ENCODE data around the gene CYBB. TPM values are rescaled to one million over a fixed set of nuclear protein-coding genes. Genes with fewer than 3 reads are reported as not detected.

The CYBB gene
- total RNA-seq, 1 experiment from 2014 or later, result 0.23 TPM

DNA sequence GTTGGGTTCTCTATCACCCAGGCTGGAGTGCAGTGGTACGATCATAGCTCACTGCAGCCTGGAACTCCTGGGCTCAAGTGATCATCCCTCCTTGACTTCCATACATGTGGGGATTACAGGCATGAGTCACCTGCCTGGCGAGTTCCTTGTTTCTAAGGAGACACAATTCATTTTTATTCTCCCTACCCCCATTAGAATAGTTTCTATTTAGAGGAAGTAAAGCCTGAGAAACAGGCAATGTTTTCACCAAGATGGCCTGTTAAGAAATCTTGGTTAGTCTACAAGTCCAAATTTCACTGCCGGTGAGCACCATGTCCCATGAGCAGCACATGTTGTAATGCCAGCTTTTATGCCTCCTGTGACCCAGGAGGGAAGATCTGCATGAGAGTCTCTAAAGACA, 5.7 kb downstream of the CYBB start:
- no peak overlapping the region for H3K4me3 ChIP-seq (ENCODE audit: low read depth in 2 of 2, low read length in 2 of 2)
- no TSS peak for BruUV-seq (replicated peaks)
- ATAC-seq (no peak), DNase-seq (ENCODE audit: low read depth, low spot score) (no peak)
- H3K4me1 ChIP-seq (ENCODE audit: control insufficient read depth, insufficient read depth, low read length), result no peaks in the 10 kb centered on the region
- H3K9me3 ChIP-seq (ENCODE audit: control insufficient read depth, insufficient read depth, low read depth, low read length), result no peaks in the 10 kb centered on the region
- no peak overlapping the region for H3K27ac ChIP-seq (ENCODE audit: low read length)
- in situ Hi-C loops (cut with HindIII; ENCODE audit: low pct_unique_long_range_greater_than_20kb, low sequenced_read_pairs), result no loop called here
- TF ChIP-seq POLR2AphosphoS5 (IDR thresholded peaks at IDR 0.05; ENCODE audit: low read depth, low read length) (no peak), SIN3A (IDR thresholded peaks at IDR 0.05; ENCODE audit: borderline replicate concordance, insufficient read depth, low read depth, low read length) (no peak), TCF7L2 (IDR thresholded peaks at IDR 0.05; ENCODE audit: low read depth, low read length) (no peak)
- TF ChIP-seq, protein P1, sequence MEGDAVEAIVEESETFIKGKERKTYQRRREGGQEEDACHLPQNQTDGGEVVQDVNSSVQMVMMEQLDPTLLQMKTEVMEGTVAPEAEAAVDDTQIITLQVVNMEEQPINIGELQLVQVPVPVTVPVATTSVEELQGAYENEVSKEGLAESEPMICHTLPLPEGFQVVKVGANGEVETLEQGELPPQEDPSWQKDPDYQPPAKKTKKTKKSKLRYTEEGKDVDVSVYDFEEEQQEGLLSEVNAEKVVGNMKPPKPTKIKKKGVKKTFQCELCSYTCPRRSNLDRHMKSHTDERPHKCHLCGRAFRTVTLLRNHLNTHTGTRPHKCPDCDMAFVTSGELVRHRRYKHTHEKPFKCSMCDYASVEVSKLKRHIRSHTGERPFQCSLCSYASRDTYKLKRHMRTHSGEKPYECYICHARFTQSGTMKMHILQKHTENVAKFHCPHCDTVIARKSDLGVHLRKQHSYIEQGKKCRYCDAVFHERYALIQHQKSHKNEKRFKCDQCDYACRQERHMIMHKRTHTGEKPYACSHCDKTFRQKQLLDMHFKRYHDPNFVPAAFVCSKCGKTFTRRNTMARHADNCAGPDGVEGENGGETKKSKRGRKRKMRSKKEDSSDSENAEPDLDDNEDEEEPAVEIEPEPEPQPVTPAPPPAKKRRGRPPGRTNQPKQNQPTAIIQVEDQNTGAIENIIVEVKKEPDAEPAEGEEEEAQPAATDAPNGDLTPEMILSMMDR (IDR thresholded peaks at IDR 0.05), result no peak
- TF ChIP-seq, protein P2, sequence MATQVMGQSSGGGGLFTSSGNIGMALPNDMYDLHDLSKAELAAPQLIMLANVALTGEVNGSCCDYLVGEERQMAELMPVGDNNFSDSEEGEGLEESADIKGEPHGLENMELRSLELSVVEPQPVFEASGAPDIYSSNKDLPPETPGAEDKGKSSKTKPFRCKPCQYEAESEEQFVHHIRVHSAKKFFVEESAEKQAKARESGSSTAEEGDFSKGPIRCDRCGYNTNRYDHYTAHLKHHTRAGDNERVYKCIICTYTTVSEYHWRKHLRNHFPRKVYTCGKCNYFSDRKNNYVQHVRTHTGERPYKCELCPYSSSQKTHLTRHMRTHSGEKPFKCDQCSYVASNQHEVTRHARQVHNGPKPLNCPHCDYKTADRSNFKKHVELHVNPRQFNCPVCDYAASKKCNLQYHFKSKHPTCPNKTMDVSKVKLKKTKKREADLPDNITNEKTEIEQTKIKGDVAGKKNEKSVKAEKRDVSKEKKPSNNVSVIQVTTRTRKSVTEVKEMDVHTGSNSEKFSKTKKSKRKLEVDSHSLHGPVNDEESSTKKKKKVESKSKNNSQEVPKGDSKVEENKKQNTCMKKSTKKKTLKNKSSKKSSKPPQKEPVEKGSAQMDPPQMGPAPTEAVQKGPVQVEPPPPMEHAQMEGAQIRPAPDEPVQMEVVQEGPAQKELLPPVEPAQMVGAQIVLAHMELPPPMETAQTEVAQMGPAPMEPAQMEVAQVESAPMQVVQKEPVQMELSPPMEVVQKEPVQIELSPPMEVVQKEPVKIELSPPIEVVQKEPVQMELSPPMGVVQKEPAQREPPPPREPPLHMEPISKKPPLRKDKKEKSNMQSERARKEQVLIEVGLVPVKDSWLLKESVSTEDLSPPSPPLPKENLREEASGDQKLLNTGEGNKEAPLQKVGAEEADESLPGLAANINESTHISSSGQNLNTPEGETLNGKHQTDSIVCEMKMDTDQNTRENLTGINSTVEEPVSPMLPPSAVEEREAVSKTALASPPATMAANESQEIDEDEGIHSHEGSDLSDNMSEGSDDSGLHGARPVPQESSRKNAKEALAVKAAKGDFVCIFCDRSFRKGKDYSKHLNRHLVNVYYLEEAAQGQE (IDR thresholded peaks at IDR 0.05; ENCODE audit: insufficient read depth in 1 of 2, low read depth in 2 of 2, low read length in 1 of 2), result no peak
- POLR2A ChIA-PET, result no interaction called here
- CTCF ChIA-PET, result no interaction called here
- intact Hi-C loops (cut with micrococcal nuclease; ENCODE audit: unreplicated experiment), result no loop called here
- no peaks in the 10 kb centered on the region for H3K36me3 ChIP-seq (ENCODE audit: control insufficient read depth, insufficient read depth, low read length)
- no peaks in the 10 kb centered on the region for H3K27me3 ChIP-seq (ENCODE audit: control insufficient read depth, insufficient read depth, low read length)

DNA sequence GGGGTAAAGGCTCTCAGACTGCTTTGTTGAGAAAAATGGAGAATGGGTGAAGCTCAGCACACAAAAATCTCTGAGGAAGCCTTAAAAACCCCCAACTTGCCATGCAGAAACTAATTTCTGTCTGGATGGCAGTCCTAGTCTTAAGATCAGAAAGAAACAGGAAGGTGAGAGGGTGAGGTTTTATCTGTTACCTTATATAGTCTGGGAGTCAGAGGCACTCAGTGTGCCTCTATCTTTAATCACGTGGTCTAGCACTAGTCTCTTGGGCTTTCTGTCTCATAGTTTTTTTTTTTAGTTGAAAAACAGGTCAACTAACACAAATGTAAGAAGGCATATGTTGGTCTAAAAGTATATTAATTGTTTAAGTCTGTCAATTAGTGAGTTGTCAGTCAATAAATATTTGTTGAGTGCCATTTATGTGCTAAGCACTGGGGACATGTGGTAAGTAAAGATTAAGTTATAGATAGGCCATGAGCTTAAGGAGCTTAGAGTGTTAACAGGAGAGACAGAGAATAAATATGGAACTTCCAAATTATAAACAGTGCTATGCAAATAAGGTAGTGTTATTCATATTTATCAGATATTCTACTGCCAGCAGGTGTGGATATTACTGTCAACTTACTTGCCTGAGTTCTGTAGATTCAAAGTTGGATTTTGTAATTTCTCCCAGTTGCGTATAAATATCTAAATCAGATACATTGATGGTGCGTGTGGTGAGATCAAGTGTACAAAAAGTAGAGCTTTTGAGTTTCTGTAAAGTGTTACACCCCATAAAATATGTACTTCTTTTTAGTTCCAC, 7.0 kb downstream of the CYBB start:
- no peak overlapping the region for H3K27ac ChIP-seq (ENCODE audit: low read length)
- DNase-seq (ENCODE audit: low read depth, low spot score), result no peak
- CTCF ChIA-PET, result no interaction called here
- BruUV-seq (replicated peaks), result no TSS peak
- H3K27me3 ChIP-seq (ENCODE audit: control insufficient read depth, insufficient read depth, low read length), result no peaks in the 10 kb centered on the region
- in situ Hi-C loops (cut with HindIII; ENCODE audit: low pct_unique_long_range_greater_than_20kb, low sequenced_read_pairs), result no loop called here
- no peak overlapping the region for H3K4me3 ChIP-seq (ENCODE audit: low read depth in 2 of 2, low read length in 2 of 2)
- no peak for ATAC-seq
- H3K4me1 ChIP-seq (ENCODE audit: control insufficient read depth, insufficient read depth, low read length), result no peaks in the 10 kb centered on the region
- TF ChIP-seq SIN3A (IDR thresholded peaks at IDR 0.05; ENCODE audit: borderline replicate concordance, insufficient read depth, low read depth, low read length) (no peak), TCF7L2 (IDR thresholded peaks at IDR 0.05; ENCODE audit: low read depth, low read length) (no peak), POLR2AphosphoS5 (IDR thresholded peaks at IDR 0.05; ENCODE audit: low read depth, low read length) (no peak)
- TF ChIP-seq, protein P2 (IDR thresholded peaks at IDR 0.05; ENCODE audit: insufficient read depth in 1 of 2, low read depth in 2 of 2, low read length in 1 of 2), result no peak
- TF ChIP-seq, protein P1 (IDR thresholded peaks at IDR 0.05), result no peak
- no peaks in the 10 kb centered on the region for H3K9me3 ChIP-seq (ENCODE audit: control insufficient read depth, insufficient read depth, low read depth, low read length)
- H3K36me3 ChIP-seq (ENCODE audit: control insufficient read depth, insufficient read depth, low read length), result no peaks in the 10 kb centered on the region
- POLR2A ChIA-PET, result no interaction called here
- intact Hi-C loops (cut with micrococcal nuclease; ENCODE audit: unreplicated experiment), result no loop called here

Data from Panc1 (cell line).